ENCODE data around the gene CNDP1.
"Not testable (repeated sequence)": the region's sequence is repeated elsewhere in the genome, so short reads cannot be mapped to it uniquely, and the experiment has no call there.

The CNDP1 gene

DNA sequence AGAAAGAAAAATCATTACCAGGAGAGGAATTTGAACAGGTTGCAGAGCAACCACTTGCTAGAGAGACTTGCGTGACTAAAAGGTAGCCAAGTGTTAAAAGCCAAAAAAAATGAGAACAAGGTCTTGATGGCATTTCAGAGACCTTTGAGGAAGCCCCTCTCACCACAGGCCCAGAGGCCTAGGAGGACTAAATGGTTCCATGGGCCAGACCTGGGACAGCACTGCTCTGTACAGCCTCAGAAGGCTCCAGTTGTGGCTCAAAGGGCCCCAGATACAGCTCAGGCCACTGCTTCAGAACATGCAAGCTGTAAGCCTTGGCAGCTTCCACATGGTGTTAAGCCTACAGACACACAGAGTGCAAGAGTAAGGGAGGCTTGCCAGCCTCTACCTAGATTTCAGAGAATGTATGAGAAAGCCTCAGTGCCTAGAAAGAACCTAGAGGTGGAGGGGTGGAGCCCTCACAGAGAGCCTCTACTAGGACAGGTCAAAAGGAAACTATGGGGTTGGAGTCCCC lies 15.3 kb downstream of the CNDP1 start:
- no peak for DNase-seq

DNA sequence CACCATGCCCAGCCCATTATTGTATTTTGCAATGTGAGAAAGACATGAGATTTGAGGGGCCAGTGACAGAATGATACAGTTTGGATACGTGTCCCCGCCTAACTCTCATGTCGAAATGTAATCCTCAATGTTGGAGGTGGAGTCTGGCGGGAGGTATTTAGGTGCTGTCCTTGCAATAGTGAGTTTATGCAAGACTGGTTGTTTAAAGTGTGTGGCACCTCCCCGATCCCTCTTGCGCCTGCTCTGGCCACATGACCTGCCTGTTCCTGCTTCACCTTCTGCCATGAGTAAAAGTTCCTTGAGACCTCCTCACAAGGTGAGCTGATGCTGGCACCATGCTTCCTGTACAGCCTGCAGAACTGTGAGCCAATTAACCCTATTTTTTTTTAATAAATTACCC lies 16.6 kb downstream of the CNDP1 start:
- no peak for DNase-seq

GRCh38 chr18:74551452-74551851 lies 17.2 kb downstream of the CNDP1 start:
- DNase-seq = no peak

- DNase-seq = peak; percentile 94
Measured at GRCh38 chr18:74551936-74552555, 17.7 kb downstream of the CNDP1 start.

- no peak for DNase-seq
Measured at GRCh38 chr18:74556126-74556525, 21.8 kb downstream of the CNDP1 start.

DNA sequence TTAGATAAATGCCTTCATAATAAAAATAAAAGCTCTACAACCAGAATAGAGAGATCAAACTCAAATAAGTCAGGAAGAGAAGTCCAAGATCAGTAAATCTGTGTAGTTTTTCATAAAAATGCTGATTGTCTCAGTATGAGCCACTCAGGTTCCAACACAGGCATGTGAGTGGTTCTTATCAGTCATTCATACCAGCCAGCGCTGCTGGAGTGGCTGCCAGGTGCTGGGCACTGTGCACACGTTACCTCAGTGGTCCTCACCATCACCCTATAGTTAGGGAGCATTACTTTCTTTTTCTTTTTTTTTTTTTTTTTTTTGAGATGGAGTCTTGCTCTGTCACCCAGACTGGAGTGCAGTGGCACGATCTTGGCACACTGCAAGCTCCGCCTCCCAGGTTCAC lies 23.8 kb downstream of the CNDP1 start:
- DNase-seq = no peak

DNA sequence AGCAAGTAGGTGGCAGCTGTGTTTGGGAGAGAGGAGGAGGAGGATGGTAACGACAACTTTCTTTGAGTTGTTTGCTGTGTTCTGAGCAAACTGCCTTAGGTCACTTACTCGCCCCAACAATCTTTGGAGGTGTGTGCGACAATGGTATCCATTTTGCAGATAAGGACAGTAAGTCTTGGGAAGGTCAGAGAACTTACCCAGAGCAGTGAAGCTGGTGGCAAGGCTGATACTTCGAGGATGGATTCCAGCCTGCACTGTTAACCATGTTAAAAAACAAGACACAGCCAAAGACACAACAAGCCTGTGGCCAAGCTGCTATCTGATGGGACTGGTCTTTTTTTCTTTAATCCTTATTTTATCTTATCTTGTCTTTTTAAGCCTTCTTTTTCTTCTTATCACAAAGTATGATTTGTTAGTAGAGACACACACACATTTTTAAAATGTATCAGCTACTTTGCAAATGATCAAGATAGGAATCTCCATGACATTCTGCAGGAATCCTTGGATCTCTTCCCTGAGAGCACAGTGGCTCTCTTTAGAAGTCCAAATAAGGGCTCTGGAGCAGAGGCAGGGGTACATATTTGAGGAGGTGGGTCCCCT lies 27.9 kb downstream of the CNDP1 start:
- DNase-seq = no peak

DNA sequence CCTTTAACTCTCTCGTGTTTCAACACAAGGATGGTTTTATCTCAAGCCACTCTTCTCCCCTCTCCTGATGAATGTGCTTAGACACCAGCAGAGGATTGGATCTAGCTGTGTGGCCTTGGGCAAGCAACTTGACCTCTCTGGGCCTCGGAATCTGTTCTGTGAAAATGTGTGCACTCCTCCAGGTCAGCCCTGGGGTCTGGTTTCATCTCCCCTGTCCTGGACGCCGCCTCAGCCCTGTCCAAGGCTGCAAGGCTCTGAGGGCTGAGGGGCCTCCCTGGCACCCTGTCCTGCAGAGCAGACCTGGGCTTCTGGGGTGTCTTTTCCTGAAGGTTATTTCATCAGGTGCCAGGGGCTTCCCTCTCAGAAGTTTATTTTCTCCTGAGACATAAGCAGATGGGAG lies 28.5 kb downstream of the CNDP1 start:
- no peak for DNase-seq

GRCh38 chr18:74563999-74564398 lies 29.7 kb downstream of the CNDP1 start:
- no peak for DNase-seq

GRCh38 chr18:74565164-74565563 lies 30.9 kb downstream of the CNDP1 start:
- not testable (repeated sequence) for DNase-seq

- not testable (repeated sequence) for DNase-seq
Measured at GRCh38 chr18:74565993-74566392, 31.7 kb downstream of the CNDP1 start.

DNA sequence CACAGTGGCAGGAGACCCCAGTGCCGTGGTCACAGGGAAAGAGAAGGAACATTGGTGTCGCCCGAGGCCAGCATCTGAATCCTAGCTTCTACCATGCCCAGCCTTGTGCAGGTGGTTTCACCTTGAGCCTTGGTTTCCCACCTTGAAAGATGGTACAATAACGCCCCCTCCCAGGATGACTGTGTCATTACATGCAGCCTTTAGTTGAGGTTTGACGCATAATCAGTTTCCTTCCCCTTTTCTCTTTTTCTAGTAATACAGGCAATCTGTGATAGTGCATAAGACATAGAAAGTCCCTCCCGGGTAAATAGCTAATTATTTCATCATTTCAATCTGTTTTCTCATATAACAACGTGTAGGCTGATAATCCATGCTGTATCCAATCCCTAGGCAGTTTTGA lies 33.5 kb downstream of the CNDP1 start:
- no peak for DNase-seq

DNA sequence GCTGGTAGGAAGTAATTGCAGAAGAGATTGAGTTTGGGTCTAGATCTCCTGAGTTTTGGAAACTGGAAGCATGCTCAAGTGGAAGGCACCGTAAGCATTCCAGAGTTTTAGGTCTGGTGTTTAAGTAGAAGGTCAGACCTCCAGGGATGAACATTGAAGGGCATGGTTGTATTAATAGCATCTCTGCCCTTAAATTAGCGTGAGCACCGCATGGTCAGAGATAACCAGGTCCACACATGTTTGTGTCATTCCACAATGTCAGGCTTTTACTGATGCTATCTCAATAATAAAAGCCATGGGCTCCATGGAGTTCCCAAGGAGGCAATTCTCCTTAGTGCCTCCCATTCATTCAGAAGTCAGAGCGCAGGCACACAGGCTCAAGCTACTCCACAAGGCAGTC lies 35.1 kb downstream of the CNDP1 start:
- DNase-seq = no peak

- no peak for DNase-seq
Measured at GRCh38 chr18:74570266-74570665, 36.0 kb downstream of the CNDP1 start.

GRCh38 chr18:74571895-74572680 lies 37.8 kb downstream of the CNDP1 start:
- no peak for DNase-seq

- DNase-seq = no peak
Measured at GRCh38 chr18:74573053-74573452, 38.8 kb downstream of the CNDP1 start.

GRCh38 chr18:74574916-74575315 lies 40.6 kb downstream of the CNDP1 start:
- DNase-seq = no peak

DNA sequence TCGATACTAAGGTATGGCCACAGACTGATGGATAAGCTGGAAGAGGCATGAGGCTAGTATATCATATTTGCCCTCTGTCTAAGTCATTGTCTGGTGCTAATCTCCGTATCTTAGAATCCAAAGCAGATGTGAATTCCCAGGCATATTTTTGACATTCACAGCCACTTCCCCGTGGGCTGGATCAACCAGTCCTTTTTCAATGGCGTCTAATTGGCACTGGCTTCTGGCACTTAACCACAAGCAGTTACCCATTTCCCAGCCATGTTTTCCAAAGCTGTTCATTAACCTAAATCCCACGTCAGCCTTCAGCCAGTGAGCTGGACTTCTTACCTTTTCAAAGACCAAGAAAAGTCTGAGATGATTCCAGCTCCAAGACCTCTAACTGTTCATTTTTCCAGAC lies 42.7 kb downstream of the CNDP1 start:
- DNase-seq = no peak

DNA sequence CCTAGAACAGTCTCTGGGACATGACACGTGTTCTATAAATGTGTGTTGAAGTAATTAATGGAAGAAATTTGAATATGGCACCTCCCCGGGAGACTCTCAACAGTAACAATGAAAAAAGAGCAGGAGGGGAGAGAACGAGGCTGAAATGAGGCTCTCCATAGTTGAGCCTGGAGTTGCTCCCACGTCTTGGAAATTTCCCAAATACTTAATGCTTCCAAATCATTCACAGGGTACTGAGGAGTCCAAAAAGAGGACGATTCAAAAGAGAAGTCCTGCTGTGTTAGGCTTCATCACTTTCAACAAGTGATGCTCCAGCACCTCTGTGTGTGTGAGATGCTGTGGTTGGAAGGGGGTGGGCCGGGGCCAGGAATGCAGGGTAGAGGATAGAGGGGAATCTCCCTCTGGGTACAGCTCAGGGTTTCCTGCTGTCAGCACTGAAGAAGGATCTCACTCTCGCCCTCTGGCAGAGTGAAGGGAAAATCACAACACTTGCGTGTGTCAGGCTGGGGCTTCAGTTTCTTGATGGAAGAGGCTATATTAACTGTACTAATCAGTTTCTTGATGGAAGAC lies 45.3 kb downstream of the CNDP1 start:
- peak; percentile 62 for DNase-seq

DNA sequence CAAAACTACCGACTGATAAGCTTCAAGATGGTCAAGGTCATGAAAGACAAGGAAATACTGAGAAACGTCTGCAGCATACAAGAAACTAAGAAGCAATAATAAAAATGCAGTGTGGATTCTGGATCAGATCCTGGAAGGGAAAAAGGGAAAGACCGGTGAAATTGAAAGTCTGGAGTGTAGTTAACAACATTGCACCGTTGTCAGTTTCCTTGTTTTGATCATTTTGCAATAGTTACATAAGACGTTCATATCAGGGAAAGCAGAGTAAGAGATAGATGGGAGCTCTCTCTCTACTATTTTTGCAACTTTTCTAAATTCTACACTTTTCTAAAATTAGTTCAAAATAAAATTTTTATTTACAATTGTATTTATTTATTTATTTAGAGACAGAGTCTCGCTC lies 48.3 kb downstream of the CNDP1 start:
- DNase-seq = no peak

DNA sequence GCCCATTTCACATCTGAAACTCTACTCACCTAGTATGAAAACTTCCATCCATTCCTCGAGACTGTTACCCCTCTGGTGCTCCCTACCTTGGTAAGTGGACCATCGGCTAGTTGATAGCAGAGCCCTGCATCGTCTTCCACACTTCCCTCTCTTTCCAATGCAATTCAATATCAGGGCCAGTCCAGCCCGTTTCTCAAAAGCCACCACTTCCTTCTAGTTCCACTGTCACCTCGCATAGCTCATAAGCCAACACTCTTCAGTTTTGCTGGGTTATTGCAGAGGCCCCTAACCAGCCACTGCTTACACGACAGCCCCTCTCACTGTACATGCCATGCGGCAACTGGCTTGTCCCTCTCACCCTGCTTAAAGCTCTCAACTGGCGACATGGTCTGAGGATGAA lies 53.1 kb downstream of the CNDP1 start:
- DNase-seq = no peak

- no peak for DNase-seq
Measured at GRCh38 chr18:74589021-74589420, 54.7 kb downstream of the CNDP1 start.

DNA sequence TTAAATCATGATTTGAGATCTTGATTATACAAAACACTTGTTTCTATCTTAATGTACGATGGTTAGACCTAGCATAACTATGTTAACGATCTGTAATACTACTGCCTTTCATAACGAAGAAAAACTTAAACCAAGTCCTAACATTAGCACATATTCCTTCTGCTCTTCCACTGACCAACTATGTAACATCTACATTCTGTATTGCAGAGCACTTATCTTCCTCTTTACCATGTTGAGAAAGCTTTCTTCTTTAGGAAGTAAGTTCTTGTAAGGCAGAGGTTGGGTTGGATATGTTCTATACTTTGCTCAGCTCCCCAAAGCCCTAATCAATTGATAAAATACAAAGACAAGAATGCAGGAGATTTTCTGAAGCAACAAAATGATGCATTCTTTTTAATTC lies 55.5 kb downstream of the CNDP1 start:
- no peak for DNase-seq

GRCh38 chr18:74590671-74591070 lies 56.4 kb downstream of the CNDP1 start:
- DNase-seq = no peak
